Heart left ventricle (tissue), 13 donors: Measurements from ENCODE around the gene HSD3B2.

Experiments used
- CTCF ChIP-seq, 12 donors: fragments of 200-600 bp; sonication (generic) in 4 of 12; IDR thresholded peaks; one replicate each; pipeline versions ENCODE4 v1.5.0 to v1.8.0; 2018 to 2022; ENCODE audit warnings: antibody characterized with exemption in 12 of 12, mild to moderate bottlenecking in 5 of 12
- POLR2A ChIP-seq, 2 donors: fragments of 450-650 bp; IDR thresholded peaks; one replicate each; pipeline ENCODE4 v1.6.1; 2017; ENCODE audit warnings: antibody characterized with exemption in 2 of 2, mild to moderate bottlenecking in 2 of 2, moderate library complexity in 2 of 2
- donor health status: ischemic (EF 13 %, LVEDD 7.1; RV severe dilation, severe dysfunction).
- donor health status: DM: no; HTN: yes; CAD: no.
- donor health status: DM: no; HTN: no; CAD: no.
- donor health status: ischemic (EF 25% LVEDD 6.9; RV normal size, moderate dysfunction).
- donor health status: ischemic (EF 25% LVEDD 5.7; RV mildly dilated, moderate dysfunction).
- donor health status: ischemic (EF 35%, LVEDD 5.7; RV mildly dilated, moderate dysfunction).
- donor health status: nonischemic (EF 11% LVEDD 7.7; RV severe dilation, severe dysfunction).
- donor health status: DM: yes; HTN: yes; CAD: no.
- donor health status: PGD.
- donor health status: ischemic (EF 29% LVEDD 5.4; RV normal size, mild dysfunction).
- donor health status: nonischemic (EF 23%, LVEDD 6.1; RV moderate dilation, normal function).

- no peak for TF ChIP-seq CTCF (IDR thresholded peaks at IDR 0.05)
- TF ChIP-seq POLR2A (IDR thresholded peaks at IDR 0.05), result no peak
Measured at GRCh38 chr1:119370748-119371147, 44.2 kb upstream of the HSD3B2 start.
